Neural cell (in vitro differentiated cells): ENCODE results near the gene HAP1. TPM values are rescaled to one million over a fixed set of nuclear protein-coding genes. Genes with fewer than 3 reads are reported as not detected.
"Not testable (repeated sequence)": the region's sequence is repeated elsewhere in the genome, so short reads cannot be mapped to it uniquely, and the experiment has no call there.

Source experiments
- H2AFZ ChIP-seq: fragments of 200-600, 300-800 bp; sonication (generic), shearing (Covaris generic); 2 replicates; pipeline ENCODE4 v1.6.0; 2014; ENCODE audit warnings: low read depth, mild to moderate bottlenecking, antibody characterized with exemption, low read length, moderate library complexity
- H3F3A ChIP-seq: fragments of 200-600 bp; shearing (Covaris generic); 2 replicates; pipeline ENCODE4 v1.6.1; 2016; ENCODE audit warnings: mild to moderate bottlenecking, moderate library complexity, mixed read lengths, antibody characterized with exemption, low read length; ENCODE audit not compliant: insufficient read depth, poor library complexity, severe bottlenecking
- H3K27ac ChIP-seq: fragments of 200-600, 300-800 bp; sonication (generic), shearing (Covaris generic); 2 replicates; pipeline ENCODE4 v1.5.1; 2014; ENCODE audit warnings: mild to moderate bottlenecking, low read length, moderate library complexity
- H3K27me3 ChIP-seq: fragments of 300-800, 200-600 bp; sonication (generic), shearing (Covaris generic); 2 replicates; pipeline ENCODE4 v1.6.0; 2014; ENCODE audit warnings: mild to moderate bottlenecking, low read depth, low read length, moderate library complexity; ENCODE audit not compliant: insufficient read depth
- H3K36me3 ChIP-seq: fragments of 300-800, 200-600 bp; sonication (generic), shearing (Covaris generic); 2 replicates; pipeline ENCODE4 v1.5.1; 2014; ENCODE audit warnings: mild to moderate bottlenecking, antibody characterized with exemption, low read length, moderate library complexity; ENCODE audit not compliant: insufficient read depth
- H3K4me2 ChIP-seq: fragments of 300-800, 200-600 bp; sonication (generic), shearing (Covaris generic); 2 replicates; pipeline ENCODE4 v1.6.0; 2014; ENCODE audit warnings: mild to moderate bottlenecking, low read length
- H3K4me3 ChIP-seq: fragments of 300-800, 200-600 bp; sonication (generic), shearing (Covaris generic); 2 replicates; pipeline ENCODE4 v1.5.1; 2014; ENCODE audit warnings: mild to moderate bottlenecking, low read length, moderate library complexity
- H3K79me2 ChIP-seq: fragments of 200-600 bp; shearing (Covaris generic); replicated peaks from 2 replicates; pipeline ENCODE4 v1.6.0; 2014; ENCODE audit warnings: mild to moderate bottlenecking, low read length, moderate library complexity; ENCODE audit not compliant: insufficient read depth
- H3K9ac ChIP-seq: fragments of 300-800, 200-600 bp; sonication (generic), shearing (Covaris generic); 2 replicates; pipeline ENCODE4 v1.6.1; 2016; ENCODE audit warnings: mild to moderate bottlenecking, low read length, mixed read lengths
- H3K9me2 ChIP-seq: fragments of 200-600 bp; shearing (Covaris generic); 2 replicates; pipeline ENCODE4 v1.6.1; 2016; ENCODE audit warnings: mild to moderate bottlenecking, low read length, mixed read lengths; ENCODE audit not compliant: insufficient read depth
- H3K9me3 ChIP-seq: fragments of 200-600, 300-800 bp; sonication (generic), shearing (Covaris generic); 2 replicates; pipeline ENCODE4 v1.6.1; 2016; ENCODE audit warnings: mild to moderate bottlenecking, mixed run types, low read length, moderate library complexity, mixed read lengths
- H4K20me1 ChIP-seq: fragments of 200-600 bp; shearing (Covaris generic); 2 replicates; pipeline ENCODE4 v1.6.1; 2016; ENCODE audit warnings: mild to moderate bottlenecking, mixed run types; ENCODE audit not compliant: insufficient read depth
- CTCF ChIP-seq: fragments of 450-650 bp; IDR thresholded peaks from 2 replicates; pipeline ENCODE4 v1.5.1; 2014; ENCODE audit warnings: antibody characterized with exemption, mild to moderate bottlenecking, moderate library complexity; ENCODE audit not compliant: poor library complexity, severe bottlenecking
- EP300 ChIP-seq: fragments of 450-650 bp; conservative IDR thresholded peaks from 2 replicates; pipeline ENCODE4 v1.6.1; 2014; ENCODE audit warnings: antibody characterized with exemption, mild to moderate bottlenecking, moderate library complexity; ENCODE audit not compliant: poor library complexity, severe bottlenecking
- EZH2 ChIP-seq: fragments of 200-600, 300-800 bp; shearing (Covaris generic), sonication (generic); IDR thresholded peaks from 2 replicates; pipeline ENCODE4 v1.6.1; 2014; ENCODE audit warnings: antibody characterized with exemption, low read length, borderline replicate concordance, mild to moderate bottlenecking; ENCODE audit not compliant: insufficient read depth, poor library complexity, severe bottlenecking
- MXI1 ChIP-seq: fragments of 450-650 bp; conservative IDR thresholded peaks from 2 replicates; pipeline ENCODE4 v1.6.1; 2014; ENCODE audit warnings: antibody characterized with exemption, mild to moderate bottlenecking; ENCODE audit not compliant: poor library complexity, severe bottlenecking
- POLR2AphosphoS5 ChIP-seq: IDR thresholded peaks from 2 replicates; pipeline ENCODE4 v1.6.1; 2012
- RAD21 ChIP-seq: fragments of 450-650 bp; conservative IDR thresholded peaks from 2 replicates; pipeline ENCODE4 v1.6.1; 2014; ENCODE audit warnings: antibody characterized with exemption, mild to moderate bottlenecking, moderate library complexity
- REST ChIP-seq: IDR thresholded peaks from 2 replicates; pipeline ENCODE4 v1.6.1; 2012; ENCODE audit warnings: borderline replicate concordance
- SMC3 ChIP-seq: fragments of 450-650 bp; conservative IDR thresholded peaks from 2 replicates; pipeline ENCODE4 v1.6.1; 2014; ENCODE audit warnings: antibody characterized with exemption, mild to moderate bottlenecking, moderate library complexity; ENCODE audit not compliant: poor library complexity
- TAF1 ChIP-seq: IDR thresholded peaks from 2 replicates; pipeline ENCODE4 v1.6.1; 2012; ENCODE audit warnings: low read depth
- polyA plus RNA-seq: library from polyadenylated mRNA; depleted of rRNA; stranded (reverse); fragments of >200 nt; gene quantifications from 2 replicates; pipeline ENCODE4 v1.2.3, GENCODE V29; 2014

Gene HAP1
- polyA plus RNA-seq, 1 donor from 2014 or later: 0.79 TPM

- Histone ChIP-seq H3K4me3 (peak overlapping the region; percentile 95), H3K27me3 (no peaks in the 10 kb centered on the region), H3K79me2 (peaks cover 19% of the 10 kb centered on the region), H3K9me3 (no peaks in the 10 kb centered on the region), H2AFZ (peak overlapping the region; percentile 51), H3K9me2 (no peaks in the 10 kb centered on the region), H3K9ac (peak overlapping the region; percentile 100), H4K20me1 (peaks cover 22% of the 10 kb centered on the region), H3F3A (peaks cover 3% of the 10 kb centered on the region), H3K27ac (peak overlapping the region; percentile 93), H3K36me3 (peaks cover 19% of the 10 kb centered on the region), H3K4me2 (peak overlapping the region; percentile 88)
- peak; percentile 95 for TF ChIP-seq POLR2AphosphoS5
- TF ChIP-seq TAF1: peak; percentile 77
- TF ChIP-seq CTCF: peak; percentile 34
- no peak for TF ChIP-seq SMC3
- TF ChIP-seq MXI1: no peak
Observed at GRCh38 chr17:41687828-41688640, 46.4 kb downstream of the HAP1 start.

GRCh38 chr17:41686281-41686680 is 48.2 kb downstream of the HAP1 start:
- no peak overlapping the region for H2AFZ ChIP-seq
- H3K9me3 ChIP-seq: no peaks in the 10 kb centered on the region
- TF ChIP-seq REST: no peak
- TF ChIP-seq POLR2AphosphoS5: no peak
- TF ChIP-seq TAF1: no peak
- TF ChIP-seq SMC3: no peak
- no peak for TF ChIP-seq CTCF
- TF ChIP-seq MXI1: no peak
- no peak for TF ChIP-seq RAD21
- TF ChIP-seq EP300: no peak
- TF ChIP-seq EZH2: no peak
- H3K4me3 ChIP-seq: no peak overlapping the region
- H3K9ac ChIP-seq: no peak overlapping the region
- no peak overlapping the region for H3K27ac ChIP-seq
- no peaks in the 10 kb centered on the region for H3K27me3 ChIP-seq
- H3K4me2 ChIP-seq: no peak overlapping the region
- peaks cover 13% of the 10 kb centered on the region for H3K36me3 ChIP-seq
- no peaks in the 10 kb centered on the region for H3K9me2 ChIP-seq
- H3F3A ChIP-seq: peaks cover 8% of the 10 kb centered on the region
- H3K79me2 ChIP-seq: peaks cover 19% of the 10 kb centered on the region
- peaks cover 19% of the 10 kb centered on the region for H4K20me1 ChIP-seq

- H3K9me3 ChIP-seq, H3K4me2 ChIP-seq, H3K4me3 ChIP-seq, H2AFZ ChIP-seq, H3K27ac ChIP-seq, H3K9ac ChIP-seq, H3K36me3 ChIP-seq, H3F3A ChIP-seq, H3K27me3 ChIP-seq, H3K9me2 ChIP-seq: not testable (repeated sequence)
- Histone ChIP-seq H4K20me1 (peaks cover 13% of the 10 kb centered on the region), H3K79me2 (peaks cover 14% of the 10 kb centered on the region)
Observed at GRCh38 chr17:41685753-41686152, 48.7 kb downstream of the HAP1 start.
